ENCODE measurements around the gene NQO2.

- TF ChIP-seq EZH2 (IDR thresholded peaks at IDR 0.05; ENCODE audit: insufficient read depth, low read length) (no peak), CTCF (IDR thresholded peaks at IDR 0.05; ENCODE audit: insufficient read depth, low read depth, low read length) (no peak)
Observed at GRCh38 chr6:3014675-3015066, 15.0 kb downstream of the NQO2 start.
